Peyer's patch (tissue), 4 donors: ENCODE results near the gene CIAO1.

Experiments
- POLR2A ChIP-seq, 2 donors: fragments of 450-650 bp; IDR thresholded peaks; one replicate each; pipeline ENCODE4 v1.5.1; 2017; ENCODE audit warnings: antibody characterized with exemption in 2 of 2, mild to moderate bottlenecking in 2 of 2, moderate library complexity in 2 of 2
- TF ChIP-seq, protein P1 (sequence below), 6 experiments: fragments of 450-650 bp in 4 of 6; fragments of 200-600 bp in 2 of 6; sonication (generic) in 1 of 6; IDR thresholded peaks; one replicate each; pipeline ENCODE4 v1.5.1; 2017 to 2019; ENCODE audit warnings: antibody characterized with exemption in 6 of 6, mild to moderate bottlenecking in 3 of 6, moderate library complexity in 1 of 6

DNA sequence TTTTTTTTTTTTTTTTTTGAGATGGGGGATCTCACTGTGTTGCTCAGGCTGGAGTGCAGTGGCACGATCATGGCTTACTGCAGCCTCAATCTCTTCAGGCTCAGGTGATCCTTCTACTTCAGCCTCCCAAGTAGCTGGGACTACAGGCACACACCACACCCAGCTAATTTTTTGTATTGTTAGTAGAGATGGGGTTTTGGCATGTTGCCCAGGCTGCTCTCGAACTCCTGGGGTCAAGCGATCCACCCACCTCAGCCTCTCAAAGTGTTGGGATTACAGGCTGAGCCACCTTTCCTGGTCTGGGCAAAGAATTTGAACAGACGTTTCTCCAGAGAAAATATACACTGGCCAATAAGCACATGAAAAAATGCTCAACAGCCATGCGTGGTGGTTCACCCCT, 42.2 kb downstream of the CIAO1 start:
- TF ChIP-seq, protein P1, sequence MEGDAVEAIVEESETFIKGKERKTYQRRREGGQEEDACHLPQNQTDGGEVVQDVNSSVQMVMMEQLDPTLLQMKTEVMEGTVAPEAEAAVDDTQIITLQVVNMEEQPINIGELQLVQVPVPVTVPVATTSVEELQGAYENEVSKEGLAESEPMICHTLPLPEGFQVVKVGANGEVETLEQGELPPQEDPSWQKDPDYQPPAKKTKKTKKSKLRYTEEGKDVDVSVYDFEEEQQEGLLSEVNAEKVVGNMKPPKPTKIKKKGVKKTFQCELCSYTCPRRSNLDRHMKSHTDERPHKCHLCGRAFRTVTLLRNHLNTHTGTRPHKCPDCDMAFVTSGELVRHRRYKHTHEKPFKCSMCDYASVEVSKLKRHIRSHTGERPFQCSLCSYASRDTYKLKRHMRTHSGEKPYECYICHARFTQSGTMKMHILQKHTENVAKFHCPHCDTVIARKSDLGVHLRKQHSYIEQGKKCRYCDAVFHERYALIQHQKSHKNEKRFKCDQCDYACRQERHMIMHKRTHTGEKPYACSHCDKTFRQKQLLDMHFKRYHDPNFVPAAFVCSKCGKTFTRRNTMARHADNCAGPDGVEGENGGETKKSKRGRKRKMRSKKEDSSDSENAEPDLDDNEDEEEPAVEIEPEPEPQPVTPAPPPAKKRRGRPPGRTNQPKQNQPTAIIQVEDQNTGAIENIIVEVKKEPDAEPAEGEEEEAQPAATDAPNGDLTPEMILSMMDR (IDR thresholded peaks at IDR 0.05), result no peak
- no peak for TF ChIP-seq POLR2A (IDR thresholded peaks at IDR 0.05)
